Memory B cell (primary cell): ENCODE measurements around the gene DYNLT1.
"Not testable (repeated sequence)": the region's sequence is repeated elsewhere in the genome, so short reads cannot be mapped to it uniquely, and the experiment has no call there.

Experiments
- ATAC-seq: fragments of 150-1000 bp; cut with Tn5 transposase; 2 replicates; pipeline ENCODE4 v1.10.0; 2021; ENCODE audit warnings: low read depth, mild to moderate bottlenecking, moderate library complexity
- DNase-seq, 2 donors: peaks; one replicate each; pipeline ENCODE4 v3.0.0; 2022; ENCODE audit warnings: low spot score in 2 of 2
- H3K27ac Mint-ChIP-seq: one replicate; pipeline ENCODE4 v1.8.0; 2022; ENCODE audit warnings: mild to moderate bottlenecking, moderate library complexity, mixed read lengths
- H3K27me3 Mint-ChIP-seq: one replicate; pipeline ENCODE4 v1.8.0; 2022; ENCODE audit warnings: mixed read lengths
- H3K36me3 Mint-ChIP-seq: one replicate; pipeline ENCODE4 v1.8.0; 2022; ENCODE audit warnings: mild to moderate bottlenecking, mixed read lengths
- H3K4me1 Mint-ChIP-seq: one replicate; pipeline ENCODE4 v1.8.0; 2022; ENCODE audit warnings: mixed read lengths
- H3K4me3 Mint-ChIP-seq: one replicate; pipeline ENCODE4 v1.8.0; 2022; ENCODE audit warnings: mild to moderate bottlenecking, moderate library complexity, mixed read lengths
- H3K9me3 Mint-ChIP-seq: one replicate; pipeline ENCODE4 v1.8.0; 2022; ENCODE audit warnings: mixed read lengths

Gene DYNLT1

GRCh38 chr6:158672119-158672518 is 27.6 kb upstream of the DYNLT1 start:
- not testable (repeated sequence) for H3K36me3 Mint-ChIP-seq, H3K9me3 Mint-ChIP-seq, H3K4me3 Mint-ChIP-seq, ATAC-seq, H3K27ac Mint-ChIP-seq, H3K27me3 Mint-ChIP-seq, DNase-seq
- H3K4me1 Mint-ChIP-seq, result peaks cover 11% of the 10 kb centered on the region

GRCh38 chr6:158669145-158670035 is 24.8 kb upstream of the DYNLT1 start:
- Mint-ChIP-seq H3K27ac (no peak overlapping the region), H3K27me3 (no peaks in the 10 kb centered on the region)

GRCh38 chr6:158668707-158669103 is 24.2 kb upstream of the DYNLT1 start:
- H3K36me3 Mint-ChIP-seq, result no peaks in the 10 kb centered on the region
- no peak for ATAC-seq
- H3K4me3 Mint-ChIP-seq, result no peak overlapping the region
- H3K27ac Mint-ChIP-seq, result no peak overlapping the region
- no peaks in the 10 kb centered on the region for H3K27me3 Mint-ChIP-seq
- no peaks in the 10 kb centered on the region for H3K9me3 Mint-ChIP-seq
- no peak for DNase-seq
- H3K4me1 Mint-ChIP-seq, result peaks cover 16% of the 10 kb centered on the region

More at GRCh38 chr6:158669145-158670035, 24.8 kb upstream of the DYNLT1 start:
- no peak for ATAC-seq
- H3K9me3 Mint-ChIP-seq, result no peaks in the 10 kb centered on the region
- DNase-seq, result no peak
- peaks cover 16% of the 10 kb centered on the region for H3K4me1 Mint-ChIP-seq
- H3K36me3 Mint-ChIP-seq, result no peaks in the 10 kb centered on the region
- H3K4me3 Mint-ChIP-seq, result no peak overlapping the region

- H3K27me3 Mint-ChIP-seq, result no peaks in the 10 kb centered on the region
- peak overlapping the region; percentile 15 for H3K4me3 Mint-ChIP-seq
- no peaks in the 10 kb centered on the region for H3K9me3 Mint-ChIP-seq
- H3K36me3 Mint-ChIP-seq, result no peaks in the 10 kb centered on the region
- ATAC-seq (peak; percentile 79), DNase-seq (no peak)
- peak overlapping the region; percentile 66 for H3K27ac Mint-ChIP-seq
- peaks cover 16% of the 10 kb centered on the region for H3K4me1 Mint-ChIP-seq
Measured at GRCh38 chr6:158667360-158667981, 22.9 kb upstream of the DYNLT1 start.

GRCh38 chr6:158666628-158667359 is 22.3 kb upstream of the DYNLT1 start:
- H3K9me3 Mint-ChIP-seq, result no peaks in the 10 kb centered on the region
- peak overlapping the region; percentile 15 for H3K4me3 Mint-ChIP-seq
- H3K27ac Mint-ChIP-seq, result peak overlapping the region; percentile 66
- no peaks in the 10 kb centered on the region for H3K27me3 Mint-ChIP-seq
- peaks cover 16% of the 10 kb centered on the region for H3K4me1 Mint-ChIP-seq
- H3K36me3 Mint-ChIP-seq, result no peaks in the 10 kb centered on the region
- DNase-seq (no peak), ATAC-seq (peak; percentile 83)

- H3K9me3 Mint-ChIP-seq, result no peaks in the 10 kb centered on the region
- DNase-seq (no peak), ATAC-seq (no peak)
- H3K27ac Mint-ChIP-seq, result no peak overlapping the region
- H3K36me3 Mint-ChIP-seq, result no peaks in the 10 kb centered on the region
- H3K4me3 Mint-ChIP-seq, result no peak overlapping the region
- no peaks in the 10 kb centered on the region for H3K27me3 Mint-ChIP-seq
- peaks cover 19% of the 10 kb centered on the region for H3K4me1 Mint-ChIP-seq
Measured at GRCh38 chr6:158665332-158665731, 20.8 kb upstream of the DYNLT1 start.

GRCh38 chr6:158663625-158664165 is 19.2 kb upstream of the DYNLT1 start:
- no peaks in the 10 kb centered on the region for H3K9me3 Mint-ChIP-seq
- H3K36me3 Mint-ChIP-seq, result no peaks in the 10 kb centered on the region
- H3K4me3 Mint-ChIP-seq, result no peak overlapping the region
- ATAC-seq (no peak), DNase-seq (no peak)
- no peak overlapping the region for H3K27ac Mint-ChIP-seq
- H3K27me3 Mint-ChIP-seq, result no peaks in the 10 kb centered on the region
- peaks cover 17% of the 10 kb centered on the region for H3K4me1 Mint-ChIP-seq

GRCh38 chr6:158662954-158663624 is 18.5 kb upstream of the DYNLT1 start:
- DNase-seq (no peak), ATAC-seq (no peak)
- H3K36me3 Mint-ChIP-seq, result no peaks in the 10 kb centered on the region
- no peak overlapping the region for H3K4me3 Mint-ChIP-seq
- H3K4me1 Mint-ChIP-seq, result peaks cover 14% of the 10 kb centered on the region
- H3K27me3 Mint-ChIP-seq, result no peaks in the 10 kb centered on the region
- no peaks in the 10 kb centered on the region for H3K9me3 Mint-ChIP-seq
- no peak overlapping the region for H3K27ac Mint-ChIP-seq

- Mint-ChIP-seq H3K4me3 (no peak overlapping the region), H3K27me3 (no peaks in the 10 kb centered on the region), H3K27ac (no peak overlapping the region), H3K9me3 (no peaks in the 10 kb centered on the region), H3K36me3 (no peaks in the 10 kb centered on the region), H3K4me1 (peaks cover 12% of the 10 kb centered on the region)
- no peak for ATAC-seq
- no peak for DNase-seq
Measured at GRCh38 chr6:158662607-158662953, 18.0 kb upstream of the DYNLT1 start.

- no peaks in the 10 kb centered on the region for H3K36me3 Mint-ChIP-seq
- DNase-seq (no peak), ATAC-seq (no peak)
- H3K27ac Mint-ChIP-seq, result no peak overlapping the region
- H3K9me3 Mint-ChIP-seq, result no peaks in the 10 kb centered on the region
- H3K4me3 Mint-ChIP-seq, result no peak overlapping the region
- no peaks in the 10 kb centered on the region for H3K27me3 Mint-ChIP-seq
- H3K4me1 Mint-ChIP-seq, result peaks cover 3% of the 10 kb centered on the region
Measured at GRCh38 chr6:158661156-158661685, 16.7 kb upstream of the DYNLT1 start.

GRCh38 chr6:158660333-158660754 is 15.8 kb upstream of the DYNLT1 start:
- ATAC-seq, result peak; percentile 98
- peaks cover 3% of the 10 kb centered on the region for H3K4me1 Mint-ChIP-seq
- no peaks in the 10 kb centered on the region for H3K36me3 Mint-ChIP-seq
- no peaks in the 10 kb centered on the region for H3K27me3 Mint-ChIP-seq
- no peaks in the 10 kb centered on the region for H3K9me3 Mint-ChIP-seq
- DNase-seq, result peak; percentile 30 to 58
- H3K27ac Mint-ChIP-seq, result no peak overlapping the region
- H3K4me3 Mint-ChIP-seq, result peak overlapping the region; percentile 22

GRCh38 chr6:158656986-158657385 is 12.4 kb upstream of the DYNLT1 start:
- not testable (repeated sequence) for H3K27me3 Mint-ChIP-seq

More at GRCh38 chr6:158656986-158657385, 12.4 kb upstream of the DYNLT1 start:
- not testable (repeated sequence) for ATAC-seq, H3K4me1 Mint-ChIP-seq, H3K9me3 Mint-ChIP-seq, H3K27ac Mint-ChIP-seq, H3K4me3 Mint-ChIP-seq, H3K36me3 Mint-ChIP-seq, DNase-seq
